ENCODE data around the gene LSAMP. TPM values are rescaled to one million over a fixed set of nuclear protein-coding genes. Genes with fewer than 3 reads are reported as not detected.

The LSAMP gene
- total RNA-seq, 1 experiment from 2014 or later = 3.1 TPM

GRCh38 chr3:116233711-116234357 lies 211.5 kb downstream of the LSAMP start:
- CTCF ChIA-PET = no interaction called here
- in situ Hi-C loops (cut with HindIII; ENCODE audit: low pct_unique_long_range_greater_than_20kb, low sequenced_read_pairs) = no loop called here

GRCh38 chr3:116230431-116231020 lies 214.8 kb downstream of the LSAMP start:
- CTCF ChIA-PET = no interaction called here
- in situ Hi-C loops (cut with HindIII; ENCODE audit: low pct_unique_long_range_greater_than_20kb, low sequenced_read_pairs) = no loop called here
- DNase-seq (ENCODE audit: low read depth, low spot score) = no peak

More at GRCh38 chr3:116233711-116234357, 211.5 kb downstream of the LSAMP start:
- no peak for DNase-seq (ENCODE audit: low read depth, low spot score)
- H3K4me1 ChIP-seq (ENCODE audit: control insufficient read depth, insufficient read depth, low read length) = no peaks in the 10 kb centered on the region
- POLR2A ChIA-PET = no interaction called here
- intact Hi-C loops (cut with micrococcal nuclease; ENCODE audit: unreplicated experiment) = no loop called here
- no peaks in the 10 kb centered on the region for H3K27me3 ChIP-seq (ENCODE audit: control insufficient read depth, insufficient read depth, low read length)
- no peak for ATAC-seq
- no peak overlapping the region for H3K4me3 ChIP-seq (ENCODE audit: low read depth in 2 of 2, low read length in 2 of 2)
- no peaks in the 10 kb centered on the region; the same call in 1 of the 2 replicates for H3K36me3 ChIP-seq (ENCODE audit: control insufficient read depth, insufficient read depth, low read length)
- no TSS peak for BruUV-seq (replicated peaks)
- no peak for TF ChIP-seq REST (IDR thresholded peaks at IDR 0.05; ENCODE audit: insufficient read depth in 1 of 2, low read depth in 2 of 2, low read length in 1 of 2)
- no peak for TF ChIP-seq SIN3A (IDR thresholded peaks at IDR 0.05; ENCODE audit: borderline replicate concordance, insufficient read depth, low read depth, low read length)
- no peak for TF ChIP-seq TCF7L2 (IDR thresholded peaks at IDR 0.05; ENCODE audit: low read depth, low read length)
- no peak for TF ChIP-seq POLR2AphosphoS5 (IDR thresholded peaks at IDR 0.05; ENCODE audit: low read depth, low read length)
- no peak for TF ChIP-seq CTCF (IDR thresholded peaks at IDR 0.05)
- H3K27ac ChIP-seq (ENCODE audit: low read length) = no peak overlapping the region
- no peaks in the 10 kb centered on the region for H3K9me3 ChIP-seq (ENCODE audit: control insufficient read depth, insufficient read depth, low read depth, low read length)

More at GRCh38 chr3:116230431-116231020, 214.8 kb downstream of the LSAMP start:
- Histone ChIP-seq H3K36me3 (ENCODE audit: control insufficient read depth, insufficient read depth, low read length) (no peaks in the 10 kb centered on the region; the same call in 1 of the 2 replicates), H3K4me1 (ENCODE audit: control insufficient read depth, insufficient read depth, low read length) (no peaks in the 10 kb centered on the region), H3K27ac (ENCODE audit: low read length) (no peak overlapping the region), H3K9me3 (ENCODE audit: control insufficient read depth, insufficient read depth, low read depth, low read length) (no peaks in the 10 kb centered on the region), H3K27me3 (ENCODE audit: control insufficient read depth, insufficient read depth, low read length) (no peaks in the 10 kb centered on the region), H3K4me3 (ENCODE audit: low read depth in 2 of 2, low read length in 2 of 2) (no peak overlapping the region)
- POLR2A ChIA-PET = no interaction called here
- no peak for ATAC-seq
- no peak for TF ChIP-seq TCF7L2 (IDR thresholded peaks at IDR 0.05; ENCODE audit: low read depth, low read length)
- TF ChIP-seq REST (IDR thresholded peaks at IDR 0.05; ENCODE audit: insufficient read depth in 1 of 2, low read depth in 2 of 2, low read length in 1 of 2) = no peak
- no peak for TF ChIP-seq SIN3A (IDR thresholded peaks at IDR 0.05; ENCODE audit: borderline replicate concordance, insufficient read depth, low read depth, low read length)
- intact Hi-C loops (cut with micrococcal nuclease; ENCODE audit: unreplicated experiment) = no loop called here
- BruUV-seq (replicated peaks) = no TSS peak
